Peyer's patch (tissue), 4 donors: ENCODE data around the gene SLC41A3.

ENCODE experiments used
- POLR2A ChIP-seq, 2 donors: fragments of 450-650 bp; IDR thresholded peaks; one replicate each; pipeline ENCODE4 v1.5.1; 2017; ENCODE audit warnings: antibody characterized with exemption in 2 of 2, mild to moderate bottlenecking in 2 of 2, moderate library complexity in 2 of 2
- TF ChIP-seq, protein P1 (sequence below), 6 experiments: fragments of 450-650 bp in 4 of 6; fragments of 200-600 bp in 2 of 6; sonication (generic) in 1 of 6; IDR thresholded peaks; one replicate each; pipeline ENCODE4 v1.5.1; 2017 to 2019; ENCODE audit warnings: antibody characterized with exemption in 6 of 6, mild to moderate bottlenecking in 3 of 6, moderate library complexity in 1 of 6

DNA sequence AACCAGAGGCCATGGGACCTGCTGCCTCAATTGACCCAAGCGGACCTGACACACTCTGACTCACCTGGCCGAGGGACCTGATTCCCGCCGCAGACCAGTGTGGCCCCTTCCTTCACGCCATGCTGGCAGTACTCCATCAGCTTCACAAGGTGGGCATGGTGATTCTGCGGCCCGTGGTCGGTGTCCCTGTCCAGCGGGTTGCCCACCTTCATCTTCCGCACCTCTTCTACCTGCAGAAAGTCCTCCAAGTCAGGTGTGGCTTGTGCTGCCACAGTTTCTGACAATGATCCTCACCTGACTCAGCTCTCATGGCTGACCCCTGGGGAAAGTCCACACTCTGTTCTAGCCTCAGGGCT, 25.9 kb upstream of the SLC41A3 start:
- TF ChIP-seq, protein P1, sequence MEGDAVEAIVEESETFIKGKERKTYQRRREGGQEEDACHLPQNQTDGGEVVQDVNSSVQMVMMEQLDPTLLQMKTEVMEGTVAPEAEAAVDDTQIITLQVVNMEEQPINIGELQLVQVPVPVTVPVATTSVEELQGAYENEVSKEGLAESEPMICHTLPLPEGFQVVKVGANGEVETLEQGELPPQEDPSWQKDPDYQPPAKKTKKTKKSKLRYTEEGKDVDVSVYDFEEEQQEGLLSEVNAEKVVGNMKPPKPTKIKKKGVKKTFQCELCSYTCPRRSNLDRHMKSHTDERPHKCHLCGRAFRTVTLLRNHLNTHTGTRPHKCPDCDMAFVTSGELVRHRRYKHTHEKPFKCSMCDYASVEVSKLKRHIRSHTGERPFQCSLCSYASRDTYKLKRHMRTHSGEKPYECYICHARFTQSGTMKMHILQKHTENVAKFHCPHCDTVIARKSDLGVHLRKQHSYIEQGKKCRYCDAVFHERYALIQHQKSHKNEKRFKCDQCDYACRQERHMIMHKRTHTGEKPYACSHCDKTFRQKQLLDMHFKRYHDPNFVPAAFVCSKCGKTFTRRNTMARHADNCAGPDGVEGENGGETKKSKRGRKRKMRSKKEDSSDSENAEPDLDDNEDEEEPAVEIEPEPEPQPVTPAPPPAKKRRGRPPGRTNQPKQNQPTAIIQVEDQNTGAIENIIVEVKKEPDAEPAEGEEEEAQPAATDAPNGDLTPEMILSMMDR (IDR thresholded peaks at IDR 0.05): no peak
- no peak for TF ChIP-seq POLR2A (IDR thresholded peaks at IDR 0.05)
